PC-9 (cell line): ENCODE measurements around the gene RYR3.

Experiments
- EZH2 ChIP-seq: fragments of 200-600 bp; sonication (generic); IDR thresholded peaks from 2 replicates; pipeline ENCODE4 v1.8.0; 2017; ENCODE audit warnings: antibody characterized with exemption, low read depth
- TF ChIP-seq, protein P1 (sequence below): fragments of 200-600 bp; sonication (generic); conservative IDR thresholded peaks from 2 replicates; pipeline ENCODE4 v1.6.1; 2017; ENCODE audit warnings: mixed run types, antibody characterized with exemption, mild to moderate bottlenecking, moderate library complexity

DNA sequence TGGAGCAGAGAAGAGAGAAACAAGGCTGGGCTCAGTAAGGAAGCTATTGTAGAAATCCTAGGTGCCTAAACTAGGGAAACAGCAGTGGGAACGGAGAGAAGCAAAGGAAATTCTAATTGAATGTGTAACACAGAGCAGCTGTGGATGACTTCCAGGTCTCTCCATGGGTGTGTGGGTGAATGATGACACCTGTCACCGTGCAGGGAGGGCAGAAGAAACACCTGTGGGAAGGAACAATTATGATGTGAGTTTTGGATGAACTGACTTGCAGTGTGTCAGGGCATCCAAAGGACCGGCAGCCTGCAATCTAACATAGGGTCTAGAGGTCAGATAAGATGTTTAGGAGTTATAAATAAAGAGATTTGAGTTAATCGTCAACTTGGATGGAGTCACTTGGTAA lies 144.2 kb downstream of the RYR3 start:
- TF ChIP-seq, protein P1, sequence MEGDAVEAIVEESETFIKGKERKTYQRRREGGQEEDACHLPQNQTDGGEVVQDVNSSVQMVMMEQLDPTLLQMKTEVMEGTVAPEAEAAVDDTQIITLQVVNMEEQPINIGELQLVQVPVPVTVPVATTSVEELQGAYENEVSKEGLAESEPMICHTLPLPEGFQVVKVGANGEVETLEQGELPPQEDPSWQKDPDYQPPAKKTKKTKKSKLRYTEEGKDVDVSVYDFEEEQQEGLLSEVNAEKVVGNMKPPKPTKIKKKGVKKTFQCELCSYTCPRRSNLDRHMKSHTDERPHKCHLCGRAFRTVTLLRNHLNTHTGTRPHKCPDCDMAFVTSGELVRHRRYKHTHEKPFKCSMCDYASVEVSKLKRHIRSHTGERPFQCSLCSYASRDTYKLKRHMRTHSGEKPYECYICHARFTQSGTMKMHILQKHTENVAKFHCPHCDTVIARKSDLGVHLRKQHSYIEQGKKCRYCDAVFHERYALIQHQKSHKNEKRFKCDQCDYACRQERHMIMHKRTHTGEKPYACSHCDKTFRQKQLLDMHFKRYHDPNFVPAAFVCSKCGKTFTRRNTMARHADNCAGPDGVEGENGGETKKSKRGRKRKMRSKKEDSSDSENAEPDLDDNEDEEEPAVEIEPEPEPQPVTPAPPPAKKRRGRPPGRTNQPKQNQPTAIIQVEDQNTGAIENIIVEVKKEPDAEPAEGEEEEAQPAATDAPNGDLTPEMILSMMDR, result no peak
- TF ChIP-seq EZH2, result no peak
